Amygdala (tissue), 56 donors: ENCODE data around the gene TTYH1.
A peak's percentile ranks its signal among the peaks of the same experiment; 100 is the strongest.

Source experiments
- DNase-seq, 56 donors: peaks; one replicate each; lab custom pipeline; 2025; lab: John Stamatoyannopoulos, UW

TTYH1 gene

DNA sequence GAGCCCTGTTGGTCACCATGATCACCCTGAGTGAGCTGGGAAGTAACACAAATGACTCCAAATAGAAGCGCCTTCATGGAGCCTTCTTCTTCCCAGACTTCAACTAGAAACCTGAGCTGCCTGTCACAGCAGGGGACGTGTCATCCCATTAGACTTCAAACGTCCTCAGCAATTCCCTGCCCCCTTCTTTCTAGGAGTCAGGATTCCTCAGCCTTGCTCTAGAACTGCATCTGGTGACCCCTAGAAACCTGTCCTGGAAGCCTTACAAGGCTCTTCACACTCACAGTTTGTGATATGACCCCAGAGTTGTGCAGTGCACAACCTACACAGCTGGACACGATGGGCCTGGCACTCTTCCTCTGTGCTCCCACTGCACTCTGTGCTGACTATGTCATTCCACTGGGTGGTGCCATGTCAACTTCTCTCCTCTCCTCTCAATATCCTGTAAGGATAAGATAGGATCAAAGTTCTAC, 23.6 kb upstream of the TTYH1 start:
- DNase-seq, result no peak

DNA sequence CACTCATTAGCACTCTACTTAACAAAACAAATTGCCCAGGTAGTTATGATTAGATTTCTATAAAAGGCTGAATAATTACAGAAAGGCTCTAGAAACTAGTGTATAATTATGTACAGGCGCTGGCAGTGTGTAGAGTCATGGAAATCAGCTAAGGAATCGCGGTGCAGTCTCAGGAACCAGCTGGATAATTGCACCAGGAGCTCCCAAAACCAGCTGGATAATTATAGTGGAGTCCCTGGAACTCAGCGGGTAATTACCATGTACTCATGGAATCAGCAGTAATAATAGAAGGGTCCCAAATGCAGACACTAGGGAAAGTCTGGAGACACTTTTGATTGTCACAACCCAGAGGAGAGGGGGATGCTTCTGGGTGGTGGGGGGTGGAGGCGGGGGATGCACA, 23.2 kb upstream of the TTYH1 start:
- DNase-seq, result no peak

DNA sequence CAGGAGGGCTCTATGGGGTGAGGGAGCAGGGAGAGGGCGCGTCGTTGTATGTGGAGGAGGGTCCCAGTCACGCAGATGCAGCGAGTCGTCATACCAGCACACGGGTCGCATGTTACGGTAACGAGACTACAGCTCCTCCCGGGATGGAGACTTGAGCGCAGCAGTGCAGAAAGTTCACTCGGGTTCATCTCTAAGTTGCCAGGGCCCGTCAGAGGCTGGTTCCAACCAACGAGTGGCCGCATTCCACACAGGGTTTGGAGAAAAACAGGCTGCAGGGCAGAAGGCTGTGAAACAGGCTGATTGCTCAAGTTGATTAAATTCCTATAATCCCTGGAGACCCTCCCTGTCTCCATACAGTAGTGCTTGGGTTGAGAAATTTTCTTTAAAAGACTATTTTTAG, 21.9 kb upstream of the TTYH1 start:
- no peak for DNase-seq

DNA sequence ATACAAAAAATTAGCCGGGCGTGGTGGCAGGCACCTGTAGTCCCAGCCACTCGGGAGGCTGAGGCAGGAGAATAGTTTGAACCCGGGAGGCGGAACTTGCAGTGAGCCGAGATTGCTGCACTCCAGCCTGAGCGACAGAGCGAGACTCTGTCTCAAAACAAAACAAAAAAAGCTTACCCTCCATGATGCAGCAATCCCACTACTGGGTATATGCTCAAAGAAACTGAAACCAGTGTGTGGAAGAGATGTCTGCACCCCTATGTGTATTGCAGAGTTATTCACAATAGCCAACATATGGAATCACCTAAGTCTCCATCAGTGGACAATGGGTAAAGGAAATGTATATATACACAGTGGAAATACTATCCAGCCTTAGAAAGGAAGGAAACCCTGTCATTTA, 19.6 kb upstream of the TTYH1 start:
- DNase-seq, result no peak

DNA sequence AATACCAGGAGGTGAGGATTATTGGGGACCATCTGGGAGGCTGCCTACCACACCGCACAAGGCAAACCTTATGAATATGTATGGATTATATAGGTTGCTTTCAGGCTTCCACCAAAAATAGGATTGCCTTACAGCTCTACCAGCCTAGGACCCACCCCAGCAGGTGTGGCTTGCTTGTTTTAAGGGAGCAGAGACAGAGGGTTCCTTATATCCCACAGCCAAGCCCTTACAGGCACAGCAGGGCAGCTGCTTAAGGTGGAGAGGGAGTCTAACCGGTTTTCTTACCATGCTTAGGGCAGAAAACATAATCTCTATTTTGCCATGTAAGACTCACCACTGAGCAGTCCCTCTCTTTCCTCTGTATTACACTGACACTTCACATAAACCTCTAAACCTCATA, 16.1 kb upstream of the TTYH1 start:
- no peak for DNase-seq

DNA sequence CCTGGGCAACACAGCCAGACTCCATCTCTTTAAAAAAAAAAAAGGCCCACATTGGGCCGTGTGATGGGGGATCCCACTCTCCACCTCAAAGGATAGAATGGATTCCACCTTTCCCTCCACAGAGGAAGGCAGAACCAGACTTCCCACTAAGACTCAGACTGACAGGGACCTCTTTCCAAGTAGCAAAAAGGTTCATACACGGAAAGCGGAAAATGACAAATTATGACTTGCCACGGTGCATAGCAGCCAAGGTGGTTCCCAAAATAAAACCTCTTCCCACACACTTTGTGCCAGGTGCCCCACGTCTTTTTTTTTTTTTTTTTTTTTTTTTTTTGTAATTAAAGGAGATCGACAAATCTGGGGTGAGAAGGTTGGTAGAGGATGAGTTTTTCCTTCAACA, 14.4 kb upstream of the TTYH1 start:
- no peak for DNase-seq

DNA sequence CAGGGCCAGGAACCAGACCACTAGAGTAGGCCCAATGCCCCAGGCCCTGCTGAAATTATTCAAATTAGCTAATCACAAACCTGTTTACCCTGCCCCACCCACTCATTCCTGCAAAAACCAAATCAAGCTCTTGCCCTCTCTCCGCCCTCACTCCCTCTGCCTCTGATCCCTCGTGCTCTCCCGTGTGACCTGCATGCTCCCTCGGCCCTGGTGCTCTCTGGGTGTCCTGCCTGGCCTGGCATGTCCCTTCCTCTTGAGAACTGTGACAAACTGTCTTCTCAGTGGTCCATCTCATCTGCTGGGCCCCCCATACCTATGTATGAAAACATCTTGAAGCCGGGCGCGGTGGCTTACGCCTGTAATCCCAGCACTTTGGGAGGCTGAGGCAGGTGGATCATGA, 12.2 kb upstream of the TTYH1 start:
- DNase-seq, result no peak

DNA sequence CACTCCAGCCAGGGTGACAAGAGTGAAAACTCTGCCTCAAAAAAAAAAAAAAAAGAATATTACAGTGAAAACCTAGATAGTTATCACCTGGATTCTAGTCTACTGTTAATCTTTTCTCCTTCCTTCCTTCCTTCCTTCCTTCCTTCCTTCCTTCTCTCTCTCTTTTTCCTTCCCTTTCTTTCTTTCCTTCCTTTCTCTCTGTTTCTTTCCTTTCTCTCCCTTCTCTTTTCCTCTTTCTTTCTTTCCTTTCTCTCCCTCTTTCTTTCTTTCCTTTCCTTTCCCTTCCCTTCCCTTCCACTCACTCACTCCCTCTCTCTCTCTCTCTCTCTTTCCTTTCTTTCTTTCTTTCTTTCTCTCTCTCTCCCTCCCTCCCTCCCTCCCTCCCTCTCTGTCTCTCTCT, 9.6 kb upstream of the TTYH1 start:
- DNase-seq, result no peak

DNA sequence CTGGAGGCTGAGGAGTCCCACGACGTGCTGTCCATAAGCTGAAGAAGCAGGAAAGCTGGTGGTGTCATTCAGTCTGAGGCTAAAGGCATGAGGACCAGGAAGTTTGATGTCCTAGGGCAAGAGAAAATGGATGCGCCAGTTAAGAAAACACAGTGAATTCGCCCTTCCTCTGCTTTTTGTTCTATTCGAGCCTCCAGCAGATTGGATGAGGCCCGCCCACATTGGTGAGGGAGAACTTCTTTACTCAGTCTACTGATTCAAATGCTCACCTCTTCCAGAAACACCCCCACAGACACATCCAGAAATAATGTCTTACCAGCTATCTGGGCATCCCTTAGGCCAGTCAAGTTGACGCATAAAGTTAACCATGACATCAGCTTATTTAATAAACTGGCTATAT, 7.5 kb upstream of the TTYH1 start:
- no peak for DNase-seq

DNA sequence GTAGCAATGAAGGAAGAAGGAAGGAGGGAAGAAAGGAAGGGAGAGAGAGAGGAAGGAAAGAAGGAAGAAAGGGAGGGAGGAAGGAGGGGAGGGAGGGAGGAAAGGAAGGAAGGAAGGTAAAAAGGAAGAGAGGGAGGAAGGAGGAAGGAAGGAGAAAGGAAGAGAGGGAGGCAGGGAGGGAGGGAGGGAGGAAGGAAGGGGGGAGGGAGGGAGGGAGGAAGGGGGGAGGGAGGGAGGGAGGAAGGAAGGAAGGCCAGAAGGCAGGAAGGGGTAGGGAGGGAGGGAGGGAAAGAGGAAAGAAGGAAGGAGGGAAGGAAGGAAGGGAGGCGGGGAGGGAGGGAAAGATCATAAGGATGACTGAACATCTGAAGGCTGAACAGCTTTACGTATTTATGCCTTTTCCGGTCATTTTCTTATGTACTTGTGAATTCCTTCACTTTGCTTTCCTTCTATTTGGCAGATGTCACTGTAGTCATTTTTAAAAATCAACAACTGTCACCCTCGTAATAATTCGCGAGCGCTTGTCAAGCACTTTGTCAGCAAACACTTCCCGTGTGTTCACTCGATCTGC, 6.7 kb upstream of the TTYH1 start:
- no peak for DNase-seq

DNA sequence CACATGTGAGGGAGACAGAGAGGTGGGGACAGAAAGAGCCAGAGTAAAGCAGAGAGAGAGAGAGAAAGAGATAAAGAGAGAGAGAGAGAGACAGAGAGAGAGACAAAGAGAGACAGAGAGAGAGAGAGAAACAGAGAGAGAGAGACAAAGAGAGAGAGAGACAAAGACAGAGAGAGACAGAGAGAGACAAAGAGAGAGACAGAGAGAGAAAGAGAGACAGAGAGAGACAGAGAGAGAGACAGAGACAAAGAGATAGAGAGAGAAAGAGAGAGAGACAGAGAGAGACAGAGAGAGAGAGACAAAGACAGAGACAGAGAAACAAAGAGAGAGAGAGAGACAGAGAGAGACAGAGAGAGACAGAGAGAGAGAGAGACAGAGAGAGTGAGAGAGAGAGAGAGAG, 4.2 kb upstream of the TTYH1 start:
- DNase-seq, result no peak

DNA sequence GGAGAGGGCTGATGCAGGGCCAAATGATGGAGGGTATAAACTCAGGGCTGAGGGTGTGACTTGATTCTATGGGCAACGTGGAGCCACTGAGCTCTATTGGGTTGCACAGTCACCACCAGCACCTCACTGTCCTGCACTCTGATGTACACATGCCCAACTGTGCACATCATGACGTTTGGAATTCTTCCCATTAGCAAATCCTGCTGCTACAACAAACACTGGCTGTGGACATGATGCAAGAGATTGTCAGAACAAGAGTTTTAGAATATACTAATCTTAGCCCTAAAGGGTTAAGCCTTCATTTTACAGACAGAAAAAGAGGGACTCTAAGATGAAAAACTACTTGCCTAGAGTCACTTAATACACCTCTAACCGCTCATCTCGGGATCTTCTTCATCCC, 2.4 kb upstream of the TTYH1 start:
- no peak for DNase-seq

DNA sequence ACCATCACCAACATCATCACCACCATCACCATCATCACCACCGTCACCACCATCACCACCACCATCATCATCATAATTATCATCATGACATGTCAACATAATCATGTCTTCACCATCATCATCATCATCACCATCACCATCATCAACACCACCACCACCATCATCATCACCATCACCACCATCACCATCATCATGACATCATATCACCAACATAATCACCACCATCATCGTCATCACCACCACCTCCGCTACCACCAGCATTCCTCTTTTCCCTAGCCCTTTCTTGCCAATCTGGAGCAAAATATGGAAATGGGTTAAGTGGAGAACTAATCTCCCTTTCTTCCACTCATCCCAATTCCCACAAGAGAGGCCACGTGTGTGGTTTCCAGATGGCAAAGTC, 1.1 kb upstream of the TTYH1 start:
- DNase-seq, result no peak

DNA sequence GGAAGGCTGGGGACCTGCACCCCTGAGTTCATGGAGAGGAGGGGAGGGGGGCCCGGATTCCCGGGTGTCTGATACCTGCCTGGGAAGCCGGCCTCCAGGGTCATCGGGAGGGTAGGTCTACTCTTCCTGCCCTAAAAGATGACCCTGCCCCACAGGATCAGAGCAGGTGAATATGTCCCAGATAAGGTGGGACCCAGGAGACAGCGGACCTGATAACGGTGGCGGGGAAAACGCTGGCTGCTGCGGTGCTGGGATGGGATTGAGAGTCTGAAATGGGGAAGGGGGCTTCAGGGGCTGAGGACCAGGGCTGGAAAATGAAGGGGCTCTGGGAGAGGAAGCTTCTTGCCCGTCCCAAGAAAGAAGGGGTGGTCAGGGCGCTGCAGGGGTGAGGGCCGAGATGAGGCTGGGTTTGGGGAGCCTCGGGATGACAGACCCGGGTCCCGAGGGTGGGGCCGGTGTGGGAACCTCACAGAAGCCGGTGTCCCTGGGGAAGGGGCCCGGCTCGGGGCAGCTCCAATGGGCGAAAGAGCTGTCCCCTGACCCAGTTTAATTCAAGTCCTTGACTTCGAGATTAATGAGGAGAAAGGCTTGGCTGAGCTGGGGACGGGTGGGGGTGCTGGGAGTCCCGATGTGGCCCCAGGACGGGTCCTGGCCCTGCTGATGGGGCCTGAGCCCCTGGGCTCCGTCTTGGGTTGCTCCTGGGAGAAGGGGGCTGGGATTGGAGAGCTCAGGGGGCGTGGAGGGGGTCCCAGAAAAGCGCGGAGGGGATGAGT, 823 bp downstream of the TTYH1 start:
- peak in 4 of 56 donors; percentile 36 to 53 (median 48) for DNase-seq

DNA sequence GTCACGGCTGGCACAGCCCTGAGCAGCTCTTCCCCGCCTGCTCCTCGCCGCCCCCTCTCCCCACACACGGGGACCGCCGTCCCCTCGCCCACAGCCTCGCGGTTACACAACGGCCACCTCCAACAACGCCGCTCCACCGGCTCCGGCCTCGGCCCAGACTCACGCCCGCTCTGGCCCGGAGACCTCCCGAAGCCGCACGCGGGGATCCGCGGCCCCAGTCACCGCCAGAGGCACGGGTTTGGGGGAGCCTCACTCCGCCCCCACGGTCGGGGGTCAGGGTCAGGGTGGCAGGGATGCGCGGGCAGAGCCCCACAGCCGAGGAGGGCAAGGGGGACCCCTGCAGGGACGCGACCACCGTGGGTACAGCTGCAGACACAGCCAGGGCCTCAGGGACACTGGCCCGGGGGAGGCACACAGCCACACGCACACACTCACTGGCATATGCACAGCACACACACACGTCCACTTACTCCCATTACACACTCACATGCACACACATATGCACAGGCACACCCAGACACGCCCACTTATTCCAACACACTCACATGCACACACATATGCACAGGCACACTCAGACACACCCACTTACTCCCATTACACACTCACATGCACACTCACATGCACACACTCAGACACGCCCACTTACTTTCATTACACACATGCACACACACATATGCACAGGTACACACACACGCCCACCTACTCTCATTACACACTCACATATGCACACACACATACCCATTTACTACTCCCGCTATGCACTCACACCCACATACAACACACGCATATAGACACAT, 1.6 kb downstream of the TTYH1 start:
- DNase-seq, result peak in 8 of 56 donors; percentile 20 to 53 (median 42)

DNA sequence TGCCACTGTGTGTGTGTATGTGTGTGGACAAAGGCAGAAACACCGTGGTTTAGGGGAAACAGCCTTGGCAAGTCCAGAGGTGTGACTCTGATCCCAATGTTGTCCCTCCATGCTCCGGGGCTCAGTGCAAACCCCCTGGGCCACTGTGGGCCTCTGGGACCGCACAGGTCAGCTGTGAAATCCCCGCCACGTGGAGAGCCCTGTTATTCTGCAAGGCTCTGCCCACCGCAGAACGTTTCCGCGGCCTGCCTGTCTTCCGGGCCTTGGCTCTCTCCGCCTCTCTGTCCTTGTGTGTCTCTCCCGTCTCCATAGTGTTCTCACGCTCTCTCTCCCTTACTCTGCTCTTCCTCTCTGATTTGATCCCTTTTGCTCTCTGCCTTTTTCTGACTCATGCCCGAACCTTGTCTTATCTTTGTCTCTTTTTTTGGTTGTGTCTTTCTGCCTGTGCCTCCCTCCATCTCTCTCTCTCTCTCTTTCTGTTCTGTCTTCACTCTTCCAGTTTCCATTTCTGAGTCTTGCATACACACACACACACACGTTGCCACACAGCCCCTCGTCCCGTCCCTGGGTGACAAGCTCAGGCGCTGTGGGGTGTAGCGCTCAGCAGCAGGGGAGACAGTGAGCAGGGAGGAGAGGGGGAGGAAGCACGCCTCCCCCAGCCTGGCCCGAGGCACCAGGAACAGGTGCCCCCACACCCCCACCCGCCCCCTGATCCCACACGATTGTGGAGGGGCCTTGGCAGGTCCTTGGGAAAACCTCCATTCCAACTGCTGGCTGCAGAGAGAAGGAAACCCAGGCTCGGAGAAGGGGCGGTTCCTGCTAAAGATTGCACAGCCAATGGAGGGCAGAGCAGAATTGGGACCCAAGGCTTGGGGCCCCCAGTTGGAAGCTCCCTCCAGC, 3.0 kb downstream of the TTYH1 start:
- peak in 34 of 56 donors; percentile 19 to 72 (median 52) for DNase-seq

DNA sequence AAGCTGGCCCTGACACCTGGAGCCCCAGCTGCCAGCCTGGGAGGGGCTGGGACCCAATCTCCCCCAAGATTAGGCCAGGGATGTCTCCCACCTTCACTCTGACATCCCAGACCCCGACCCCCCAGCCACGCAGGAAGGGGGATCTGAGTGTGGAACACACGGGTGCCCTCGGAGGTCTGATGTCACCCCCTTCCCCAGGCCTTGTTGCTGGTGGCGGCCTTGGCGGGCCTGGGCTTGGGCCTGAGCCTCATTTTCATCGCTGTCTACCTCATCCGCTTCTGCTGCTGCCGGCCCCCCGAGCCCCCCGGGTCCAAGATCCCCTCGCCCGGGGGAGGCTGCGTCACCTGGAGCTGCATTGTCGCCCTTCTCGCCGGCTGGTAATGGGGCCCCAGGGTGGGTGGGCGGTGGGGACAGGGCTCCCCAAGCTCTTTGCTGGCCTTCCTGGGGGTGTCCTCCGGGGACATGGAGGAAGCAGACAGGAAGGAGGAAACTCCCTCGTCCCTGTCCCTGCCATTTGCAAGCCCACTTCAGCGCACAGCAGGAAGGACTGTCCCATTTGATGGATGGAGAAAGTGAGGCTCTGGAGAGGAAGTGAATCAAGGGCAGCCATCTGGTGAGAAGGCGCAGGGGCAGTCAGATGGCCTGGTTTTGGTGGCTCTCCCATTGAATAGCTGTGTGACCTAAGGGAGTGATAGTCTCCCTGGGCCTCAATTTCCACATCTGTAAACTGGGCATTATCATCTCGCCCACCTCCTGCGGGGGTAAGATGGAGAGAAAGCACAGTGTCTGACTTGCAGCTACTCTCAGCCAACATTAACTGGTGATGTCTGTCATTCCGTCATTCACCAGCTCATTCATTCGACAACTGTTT, 3.9 kb downstream of the TTYH1 start:
- no peak for DNase-seq

DNA sequence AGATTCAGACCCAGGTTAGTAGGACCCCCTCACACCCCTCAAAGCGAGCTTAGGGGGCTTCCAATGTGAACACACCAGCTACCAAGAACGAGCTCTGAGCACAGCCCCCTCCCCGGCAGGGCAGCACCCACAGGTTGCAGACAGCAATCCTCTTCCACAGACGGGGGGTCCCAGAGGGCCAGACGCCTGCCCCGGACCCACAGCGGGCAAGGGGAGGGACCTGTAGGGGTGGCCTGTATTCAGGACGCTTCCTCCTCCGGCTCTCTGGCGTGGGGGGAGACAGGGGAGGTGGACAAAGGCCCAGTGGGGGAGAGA, 4.8 kb downstream of the TTYH1 start:
- DNase-seq, result no peak

DNA sequence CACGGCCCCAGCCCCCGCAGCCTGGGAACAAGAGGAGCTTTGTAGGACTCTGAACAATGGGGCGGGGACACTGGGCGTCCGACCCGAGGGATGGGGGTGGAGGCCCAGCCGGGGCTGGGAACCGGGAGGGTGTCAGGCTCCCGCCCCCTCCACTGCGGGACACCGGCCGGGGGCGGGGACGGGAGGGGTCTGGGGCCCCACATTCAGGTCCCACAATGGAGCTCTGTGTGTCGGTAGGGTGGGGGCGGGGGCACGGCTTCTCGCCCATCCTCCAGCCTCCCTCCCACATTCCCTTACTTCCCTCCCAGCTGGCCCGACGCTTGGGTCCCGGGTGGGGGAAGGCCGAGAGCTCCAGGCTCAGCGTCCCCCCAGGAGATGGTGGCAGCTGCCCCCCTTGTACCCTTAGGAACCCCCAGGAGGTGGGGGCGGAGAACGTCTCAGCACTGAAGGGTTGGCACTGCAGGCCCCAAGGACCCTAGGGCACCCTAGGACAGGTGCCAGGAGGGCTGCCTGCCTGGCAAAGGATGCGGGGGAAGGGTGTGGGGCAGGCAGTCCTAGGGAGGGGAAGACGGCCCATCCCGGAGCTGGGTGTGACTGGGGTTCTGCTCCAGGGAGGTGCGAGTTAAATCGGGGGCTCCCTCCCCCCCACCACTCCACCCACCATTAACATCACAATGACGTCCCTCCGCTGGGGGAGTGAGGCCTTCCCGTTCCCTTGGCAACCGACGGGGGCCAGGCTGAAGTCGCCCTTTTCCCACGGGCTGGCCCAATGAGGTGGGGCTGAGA, 5.3 kb downstream of the TTYH1 start:
- peak; percentile 85 to 100 (median 97) for DNase-seq
